ENCODE measurements around the gene ADH1C. TPM values are rescaled to one million over a fixed set of nuclear protein-coding genes. Genes with fewer than 3 reads are reported as not detected.

The ADH1C gene
- total RNA-seq, 1 experiment from 2014 or later = not detected

GRCh38 chr4:99395595-99396364, 43.2 kb upstream of the ADH1C start:
- H4K8ac ChIP-seq (replicated peaks; ENCODE audit: insufficient read length, low read depth, low read length) = no peak overlapping the region
- Mint-ChIP-seq H3K4me1 (no peaks in the 10 kb centered on the region), H3K9me3 (peaks cover 7 to 9% of the 10 kb centered on the region in 2 experiments; a peak in 4 of 5 replicates), H3K4me3 (no peak overlapping the region), H3K27me3 (ENCODE audit: low read depth) (no peaks in the 10 kb centered on the region), H3K36me3 (ENCODE audit: insufficient read depth in 1 of 3, low read depth in 3 of 3) (peaks cover 0 to 2% (median 0%) of the 10 kb centered on the region in 3 experiments; a peak in 2 of 7 replicates), H3K27ac (no peak overlapping the region)
- no peaks in the 10 kb centered on the region for H3K79me2 ChIP-seq (ENCODE audit: insufficient read depth, low read length)
- TF ChIP-seq CTCF (conservative IDR thresholded peaks at IDR 0.05) = no peak
- no peak for DNase-seq
- no peaks in the 10 kb centered on the region for H3K27me3 ChIP-seq (ENCODE audit: insufficient read depth, low read length)
- no peaks in the 10 kb centered on the region for H3K4me1 ChIP-seq (ENCODE audit: insufficient read depth, low read length)
- H4K20me1 ChIP-seq (ENCODE audit: control insufficient read depth, insufficient read depth, insufficient read length) = no peaks in the 10 kb centered on the region
- no peak overlapping the region for H2AFZ ChIP-seq (ENCODE audit: low read length)
- no peak overlapping the region for H3T11ph ChIP-seq (ENCODE audit: low read length)
- no peak overlapping the region for H3K9ac ChIP-seq (ENCODE audit: extremely low read depth, insufficient read length, low read length)
- H2BK120ac ChIP-seq (ENCODE audit: low read depth, low read length, poor library complexity, severe bottlenecking) = no peak overlapping the region
- no peak overlapping the region for H2BK12ac ChIP-seq (ENCODE audit: insufficient read length, low read depth, low read length)
- H2BK20ac ChIP-seq (ENCODE audit: low read depth, low read length, poor library complexity, severe bottlenecking) = no peak overlapping the region
- no peak overlapping the region for H3K4ac ChIP-seq (ENCODE audit: low read depth, low read length)
- H2BK15ac ChIP-seq (ENCODE audit: low read depth, low read length) = no peak overlapping the region
- H2BK5ac ChIP-seq (ENCODE audit: insufficient read length, low read length) = no peak overlapping the region
- no peak overlapping the region for H3K18ac ChIP-seq (ENCODE audit: insufficient read length, low read depth, low read length)
- H3K9me3 ChIP-seq (ENCODE audit: control insufficient read depth, low read depth, low read length) = peaks cover 6% of the 10 kb centered on the region
- no peak overlapping the region for H3K4me2 ChIP-seq (ENCODE audit: insufficient read depth, insufficient read length, low read length)
- no peak overlapping the region for H3K23ac ChIP-seq (ENCODE audit: insufficient read length, low read depth, low read length)
- no peak overlapping the region for H4K91ac ChIP-seq (ENCODE audit: insufficient read length, low read depth, low read length)
- WGBS (ENCODE audit: extremely low coverage, insufficient read length, low lambda C conversion rate) = no CpG with 5 or more reads among the region's 3 CpGs
- no peaks in the 10 kb centered on the region for H3K79me1 ChIP-seq (ENCODE audit: insufficient read depth, low read depth, low read length, poor library complexity, severe bottlenecking)
- no peak overlapping the region for H2AK5ac ChIP-seq (ENCODE audit: insufficient read length, low read length)
- no peak overlapping the region for H3K27ac ChIP-seq (ENCODE audit: insufficient read length, low read depth, low read length)
- H3K56ac ChIP-seq (ENCODE audit: insufficient read length, low read depth, low read length) = no peak overlapping the region
- no peaks in the 10 kb centered on the region for H3K23me2 ChIP-seq (ENCODE audit: insufficient read length, low read depth, low read length, poor library complexity, severe bottlenecking)
- no peak overlapping the region for H4K5ac ChIP-seq (ENCODE audit: insufficient read length, low read depth, low read length)
- H3K14ac ChIP-seq (ENCODE audit: insufficient read depth, low read length) = no peak overlapping the region
